Stimulated activated CD8-positive, alpha-beta memory T cell treated with anti-CD3 and anti-CD28 coated beads, Interleukin-7, amount 100 ng/mL, for 48 hours (primary cell): Measurements from ENCODE around the gene PTPRD.
"Not testable (repeated sequence)": the region's sequence is repeated elsewhere in the genome, so short reads cannot be mapped to it uniquely, and the experiment has no call there.

Source experiments
- DNase-seq, 2 donors: peaks; one replicate each; pipeline ENCODE4 v3.0.0-alpha.2; 2020; ENCODE audit warnings: low read depth in 1 of 2; ENCODE audit errors: extremely low read depth in 1 of 2

PTPRD gene

DNA sequence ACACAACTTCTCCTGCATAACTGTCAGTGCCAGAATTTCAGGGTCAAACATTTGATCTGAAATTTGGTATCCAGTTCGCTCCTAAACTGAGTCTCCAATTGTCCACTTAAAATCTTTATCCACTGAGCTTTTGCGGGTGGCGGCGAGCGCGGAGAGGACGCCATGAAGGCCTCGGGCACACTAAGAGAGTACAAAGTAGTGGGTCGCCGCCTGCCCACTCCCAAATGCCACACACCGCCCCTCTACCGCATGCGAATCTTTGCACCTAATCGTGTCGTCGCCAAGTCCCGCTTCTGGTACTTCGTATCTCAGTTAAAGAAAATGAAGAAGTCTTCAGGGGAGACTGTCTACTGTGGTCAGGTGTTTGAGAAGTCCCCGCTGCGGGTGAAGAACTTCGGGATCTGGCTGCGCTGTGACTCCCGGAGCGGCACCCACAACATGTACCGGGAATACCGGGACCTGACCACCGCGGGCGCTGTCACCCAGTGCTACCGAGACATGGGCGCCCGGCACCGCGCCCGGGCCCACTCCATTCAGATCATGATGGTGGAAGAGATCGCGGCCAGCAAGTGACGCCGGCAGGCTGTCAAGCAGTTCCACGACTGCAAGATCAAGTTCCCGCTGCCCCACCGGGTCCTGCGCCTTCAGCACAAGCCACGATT is 1899.5 kb downstream of the PTPRD start:
- DNase-seq, result no peak

DNA sequence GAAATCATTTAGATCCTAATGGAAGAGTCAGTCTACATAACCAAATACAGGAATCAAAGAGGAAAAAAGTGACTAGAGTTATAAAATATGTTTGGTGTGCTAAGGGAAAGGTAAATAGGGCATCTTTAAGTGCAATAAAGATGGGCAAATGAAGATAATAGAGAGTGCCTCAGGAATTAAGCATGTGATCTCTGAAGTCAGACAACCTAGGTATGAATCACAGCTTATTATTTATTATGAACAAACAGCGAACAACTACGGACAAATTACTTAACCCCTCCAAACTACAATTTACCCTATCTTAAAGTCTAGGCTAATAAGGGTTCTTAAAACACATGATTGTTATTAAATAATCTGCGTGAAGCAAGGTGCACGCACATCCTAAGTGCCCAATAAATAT is 1903.1 kb downstream of the PTPRD start:
- DNase-seq, result no peak

GRCh38 chr9:8708728-8709127 is 1904.1 kb downstream of the PTPRD start:
- DNase-seq, result no peak

- no peak for DNase-seq
These were observed 1905.8 kb downstream of the PTPRD start for GRCh38 chr9:8706998-8707397.

GRCh38 chr9:8706531-8706930 is 1906.3 kb downstream of the PTPRD start:
- DNase-seq, result no peak

- DNase-seq, result no peak
These were observed 1906.9 kb downstream of the PTPRD start for GRCh38 chr9:8705861-8706260.

DNA sequence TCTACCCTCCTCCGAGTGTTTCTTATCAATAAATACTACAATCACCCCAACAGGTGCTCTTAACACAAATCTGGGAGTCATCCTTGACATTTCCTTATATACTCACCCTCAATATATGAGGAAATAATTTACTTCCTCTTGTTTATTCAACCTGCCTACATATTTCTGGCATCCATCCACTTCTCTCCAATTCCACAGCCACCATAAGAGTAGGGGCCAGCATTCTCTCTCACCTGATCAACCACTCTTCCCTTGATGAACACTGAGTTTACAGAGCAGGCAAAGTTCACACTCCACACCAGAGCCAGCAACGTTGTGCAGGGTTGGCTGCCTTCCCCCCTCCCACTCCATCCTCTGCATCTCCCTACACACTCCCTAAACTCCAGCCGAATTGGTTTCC is 1908.9 kb downstream of the PTPRD start:
- DNase-seq, result no peak

GRCh38 chr9:8701904-8702303 is 1910.9 kb downstream of the PTPRD start:
- DNase-seq, result no peak

GRCh38 chr9:8697565-8697964 is 1915.2 kb downstream of the PTPRD start:
- DNase-seq, result not testable (repeated sequence)

GRCh38 chr9:8696516-8696915 is 1916.3 kb downstream of the PTPRD start:
- DNase-seq, result no peak

DNA sequence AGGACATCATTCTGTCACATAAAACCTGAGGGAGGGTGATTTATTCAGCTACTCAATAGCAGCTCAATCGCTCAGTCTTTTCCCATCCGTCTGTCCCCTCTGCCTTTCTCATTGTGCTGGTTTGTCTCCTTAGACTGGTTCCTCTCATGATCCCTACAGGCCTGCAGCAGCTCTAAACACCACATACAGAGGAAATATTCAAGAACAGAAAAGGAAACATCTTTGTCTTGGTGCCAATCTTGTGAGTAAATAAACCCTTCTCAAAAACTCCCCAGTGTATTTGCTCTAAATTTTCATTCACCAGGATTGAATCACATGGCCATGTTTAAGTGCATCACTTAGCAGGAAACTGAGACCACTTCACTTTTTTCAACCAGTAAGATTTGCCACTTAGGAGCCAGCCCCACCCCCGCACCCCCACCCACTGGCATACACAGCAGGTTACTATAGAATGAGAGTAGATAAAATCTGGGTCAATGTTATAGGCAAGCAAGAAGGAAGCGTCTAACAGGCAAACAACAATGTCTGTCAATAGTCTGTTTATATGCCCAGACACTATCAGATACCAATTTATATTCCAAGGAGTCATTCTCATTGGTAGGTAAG is 1917.7 kb downstream of the PTPRD start:
- DNase-seq, result no peak

DNA sequence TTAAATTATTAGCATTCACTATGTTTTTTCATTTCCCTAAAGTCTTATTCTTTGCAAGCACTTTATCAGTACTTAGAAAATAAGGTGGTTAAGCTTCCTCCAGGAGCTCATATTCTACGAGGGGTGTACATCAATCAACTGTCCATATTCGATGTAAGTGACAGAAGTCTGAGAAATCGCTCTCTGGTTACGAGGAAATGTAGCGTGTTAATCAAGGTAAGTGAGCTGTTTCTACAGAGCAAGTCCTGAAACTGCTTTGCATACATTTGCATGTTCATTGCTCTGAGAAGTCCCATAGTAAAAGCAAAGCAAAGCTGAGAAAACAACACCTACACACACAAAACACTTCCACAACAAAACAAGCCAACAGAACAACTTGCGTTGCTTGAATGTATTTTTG is 1919.3 kb downstream of the PTPRD start:
- no peak for DNase-seq

DNA sequence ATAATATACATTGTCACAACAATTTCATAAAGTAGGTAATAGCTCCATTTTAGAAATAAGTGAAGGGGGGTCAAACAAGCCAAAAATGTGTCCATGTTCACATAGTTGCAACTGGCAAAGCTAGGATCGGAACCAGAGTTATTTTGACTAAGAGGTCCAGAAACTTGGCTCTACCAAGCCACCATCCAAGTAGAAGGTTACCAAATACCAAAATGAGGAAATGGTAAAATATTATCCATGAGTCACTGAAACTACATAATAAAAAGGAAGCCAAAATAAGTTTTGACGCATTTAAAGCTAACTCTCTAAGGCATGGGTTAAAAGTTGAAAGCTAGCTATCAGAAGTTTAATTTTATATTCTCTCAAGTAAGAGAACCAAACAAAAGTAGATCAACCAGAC is 1926.3 kb downstream of the PTPRD start:
- no peak for DNase-seq

- DNase-seq, result no peak
These were observed 1927.0 kb downstream of the PTPRD start for GRCh38 chr9:8685825-8686224.

DNA sequence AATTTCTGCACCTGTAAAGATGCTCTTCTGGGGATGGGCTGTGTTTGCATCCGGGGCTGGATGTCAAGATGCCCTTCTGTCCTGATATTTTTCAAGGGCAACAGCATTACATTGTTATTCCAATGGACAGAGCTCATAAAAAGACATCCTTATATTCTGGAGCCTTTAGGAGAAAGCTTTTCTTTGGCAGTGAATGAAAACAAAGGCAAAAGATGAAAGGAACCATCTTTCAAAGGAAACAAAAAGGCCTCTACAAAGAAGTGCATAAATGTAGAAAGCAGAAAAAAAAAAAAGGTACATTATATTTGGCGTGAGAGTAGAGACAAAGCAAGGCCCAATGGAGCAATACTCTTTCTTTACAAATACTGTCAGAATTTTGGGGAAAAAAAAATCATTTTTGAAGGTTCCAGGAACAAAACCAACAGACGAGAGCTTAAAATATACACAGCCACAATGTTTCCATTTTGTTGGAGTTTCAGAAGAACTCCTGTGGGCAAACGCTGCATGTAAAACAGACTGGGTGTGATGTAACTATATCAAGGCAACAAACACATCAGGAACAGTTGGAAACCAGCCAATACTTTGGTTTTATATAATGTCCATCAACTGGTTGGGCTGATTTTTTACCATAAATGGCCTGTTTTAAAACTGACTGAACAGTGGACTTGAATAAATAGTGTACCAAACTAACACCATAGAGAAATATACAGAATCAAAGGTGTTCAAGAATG is 1927.7 kb downstream of the PTPRD start:
- no peak for DNase-seq

- DNase-seq, result no peak
These were observed 1929.3 kb downstream of the PTPRD start for GRCh38 chr9:8683496-8683895.

GRCh38 chr9:8680658-8681057 is 1932.1 kb downstream of the PTPRD start:
- DNase-seq, result no peak

DNA sequence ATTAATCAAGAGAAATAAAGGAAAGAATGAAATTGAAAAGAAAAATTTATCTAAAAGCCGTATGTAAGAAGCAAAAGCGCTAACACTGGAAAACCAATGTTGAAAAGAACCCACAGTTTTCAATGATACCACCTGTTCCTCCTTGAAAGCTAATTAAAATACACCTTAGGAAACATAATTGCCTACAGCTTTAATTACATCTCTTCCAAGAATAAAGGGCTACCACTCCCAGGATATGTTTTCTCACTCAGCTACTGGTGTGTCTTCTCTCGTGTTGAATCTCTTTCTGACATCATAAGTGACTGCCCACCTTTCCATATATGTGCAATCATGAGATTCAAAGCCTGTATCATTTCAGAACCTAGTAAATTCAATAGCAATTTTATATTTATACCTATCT is 1932.6 kb downstream of the PTPRD start:
- DNase-seq, result no peak

- no peak for DNase-seq
These were observed 1933.4 kb downstream of the PTPRD start for GRCh38 chr9:8679371-8679822.

GRCh38 chr9:8677741-8678140 is 1935.1 kb downstream of the PTPRD start:
- no peak for DNase-seq

GRCh38 chr9:8674536-8674935 is 1938.3 kb downstream of the PTPRD start:
- DNase-seq, result no peak

GRCh38 chr9:8673830-8674229 is 1939.0 kb downstream of the PTPRD start:
- no peak for DNase-seq
